ENCODE data around the gene TMPRSS12.
"Not testable (repeated sequence)": the region's sequence is repeated elsewhere in the genome, so short reads cannot be mapped to it uniquely, and the experiment has no call there.

TMPRSS12 gene

DNA sequence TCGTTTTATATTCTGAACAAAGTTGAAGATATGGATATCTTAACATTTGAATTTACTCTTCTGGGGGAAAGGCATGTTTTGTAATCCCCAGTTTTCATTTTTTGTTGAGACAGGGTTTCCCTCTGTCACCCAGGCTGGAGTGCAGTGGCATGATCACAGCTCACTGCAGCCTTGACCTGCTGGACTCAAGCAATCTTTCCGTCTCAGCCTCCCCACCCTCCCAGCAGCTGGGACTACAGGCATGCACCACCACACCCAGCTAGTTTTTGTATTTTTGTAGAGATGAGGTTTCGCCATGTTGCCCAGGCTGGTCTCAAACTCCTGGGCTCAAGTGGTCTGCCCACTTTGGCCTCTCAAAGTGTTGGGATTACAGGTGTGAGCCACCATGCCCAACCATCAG lies 84.2 kb downstream of the TMPRSS12 start:
- DNase-seq (ENCODE audit: low spot score), result not testable (repeated sequence)

DNA sequence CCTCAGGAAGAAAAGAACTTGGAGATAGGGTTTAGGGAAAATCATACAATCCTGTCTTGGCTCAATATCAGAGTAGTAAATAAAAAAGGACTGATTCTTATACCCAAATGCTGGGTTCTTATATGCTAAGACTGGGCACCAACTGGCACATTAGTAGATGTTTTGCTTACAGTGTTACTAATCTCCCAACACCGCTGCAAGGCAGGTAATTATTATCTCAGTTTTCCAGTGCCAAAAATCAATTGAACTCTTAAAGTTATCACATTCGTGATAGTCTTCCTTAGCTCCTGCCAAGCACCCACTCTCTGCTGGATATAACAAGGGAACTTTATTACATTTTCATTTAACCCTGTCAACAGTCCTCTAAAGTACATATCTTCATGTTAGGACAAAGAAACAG lies 84.6 kb downstream of the TMPRSS12 start:
- DNase-seq (ENCODE audit: low spot score), result no peak

DNA sequence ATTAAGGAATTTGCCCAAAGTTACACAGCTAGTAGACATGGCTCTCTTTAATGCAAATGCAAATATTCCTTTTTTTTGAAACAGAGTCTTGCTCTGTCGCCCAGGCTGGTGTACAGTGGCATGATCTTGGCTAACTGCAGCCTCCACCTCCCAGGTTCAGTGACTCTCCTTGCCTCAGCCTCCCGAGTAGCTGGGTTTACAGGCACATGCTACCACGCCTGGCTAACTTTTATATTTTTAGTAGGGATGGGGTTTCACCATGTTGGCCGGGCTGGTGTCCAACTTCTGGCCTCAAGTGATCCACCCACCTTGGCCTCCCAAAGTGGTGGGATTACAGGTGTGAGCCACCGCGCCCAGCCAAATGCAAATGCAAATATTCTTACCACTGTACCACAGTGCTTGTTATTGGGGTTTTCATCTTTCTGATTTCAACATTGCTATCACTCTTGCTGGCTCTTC lies 85.1 kb downstream of the TMPRSS12 start:
- DNase-seq (ENCODE audit: low spot score), result no peak

DNA sequence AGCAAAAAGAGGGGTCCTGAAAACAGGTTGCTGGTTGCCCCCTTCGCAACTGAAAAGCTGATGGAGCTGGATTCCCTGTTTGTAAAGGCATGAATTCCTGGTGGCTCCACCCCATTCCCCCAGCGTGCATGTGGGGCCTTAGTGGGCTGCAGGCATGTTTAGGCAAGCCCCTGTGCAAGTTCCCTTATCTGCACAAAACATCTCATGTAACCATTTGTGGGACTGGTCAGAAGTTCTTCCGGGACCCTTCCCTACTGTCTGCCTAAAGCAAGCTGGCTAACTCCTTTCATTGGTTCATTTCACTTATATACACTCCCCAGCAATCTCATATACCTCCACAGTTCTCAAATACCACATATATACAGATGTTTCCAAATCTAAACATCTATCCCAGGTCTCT lies 85.7 kb downstream of the TMPRSS12 start:
- DNase-seq (ENCODE audit: low spot score), result no peak

DNA sequence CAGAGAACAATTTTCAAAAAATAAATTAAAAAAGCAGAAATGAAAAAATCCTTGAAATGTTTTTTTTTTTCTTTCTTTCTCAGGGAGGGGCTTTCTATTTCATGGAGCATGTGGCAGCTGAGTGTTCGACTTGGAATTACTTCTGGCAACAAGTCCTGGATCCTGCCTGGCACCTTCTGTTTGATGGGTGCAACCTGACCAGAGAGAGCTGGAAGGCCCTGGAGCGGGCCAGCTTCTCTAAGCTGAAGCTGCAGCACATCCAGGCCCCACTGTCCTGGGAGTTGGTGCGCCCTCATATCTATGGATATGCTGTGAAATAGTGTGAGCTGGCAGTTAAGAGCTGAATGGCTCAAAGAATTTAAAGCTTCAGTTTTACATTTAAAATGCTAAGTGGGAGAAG lies 87.1 kb downstream of the TMPRSS12 start:
- no peak for DNase-seq (ENCODE audit: low spot score)

DNA sequence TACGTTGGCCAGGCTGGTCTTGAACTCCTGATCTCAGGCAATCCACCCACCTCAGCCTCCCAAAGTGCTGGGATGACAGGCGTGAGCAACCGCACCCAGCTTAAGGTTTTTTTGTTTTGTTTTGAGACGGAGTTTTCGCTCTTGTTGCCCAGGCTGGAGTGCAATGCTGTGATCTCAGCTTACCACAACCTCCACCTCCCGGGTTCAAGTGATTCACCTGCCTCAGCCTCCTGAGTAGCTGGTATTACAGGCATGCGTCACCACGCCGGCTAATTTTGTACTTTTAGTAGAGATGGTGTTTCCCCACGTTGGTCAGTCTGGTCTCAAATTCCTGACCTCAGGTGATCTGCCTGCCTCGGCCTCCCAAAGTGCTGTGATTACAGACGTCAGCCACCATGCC lies 87.8 kb downstream of the TMPRSS12 start:
- not testable (repeated sequence) for DNase-seq (ENCODE audit: low spot score)

DNA sequence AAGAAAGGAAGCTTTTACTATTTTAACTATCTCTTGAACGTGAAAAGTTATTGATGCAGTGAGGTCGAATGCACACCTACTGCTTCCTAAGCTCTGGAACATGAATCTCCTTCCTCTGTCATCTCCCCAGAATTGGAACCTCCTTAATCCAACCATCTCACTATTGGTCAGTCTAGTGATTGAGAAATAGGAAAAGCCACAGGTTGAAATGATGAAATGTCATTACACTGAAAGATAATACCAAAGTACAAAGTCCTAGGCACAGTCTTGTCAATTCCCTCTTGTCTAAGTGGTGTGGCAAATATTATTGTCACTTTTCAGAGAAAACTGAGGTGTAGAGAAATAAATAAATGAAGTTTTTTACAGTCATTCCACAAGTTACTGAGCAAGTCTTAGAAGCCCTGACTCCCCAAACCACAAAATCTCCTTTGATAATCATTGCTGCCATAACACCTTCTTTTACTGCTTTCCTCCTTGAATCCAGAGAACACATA lies 90.1 kb downstream of the TMPRSS12 start:
- DNase-seq (ENCODE audit: low spot score), result no peak

DNA sequence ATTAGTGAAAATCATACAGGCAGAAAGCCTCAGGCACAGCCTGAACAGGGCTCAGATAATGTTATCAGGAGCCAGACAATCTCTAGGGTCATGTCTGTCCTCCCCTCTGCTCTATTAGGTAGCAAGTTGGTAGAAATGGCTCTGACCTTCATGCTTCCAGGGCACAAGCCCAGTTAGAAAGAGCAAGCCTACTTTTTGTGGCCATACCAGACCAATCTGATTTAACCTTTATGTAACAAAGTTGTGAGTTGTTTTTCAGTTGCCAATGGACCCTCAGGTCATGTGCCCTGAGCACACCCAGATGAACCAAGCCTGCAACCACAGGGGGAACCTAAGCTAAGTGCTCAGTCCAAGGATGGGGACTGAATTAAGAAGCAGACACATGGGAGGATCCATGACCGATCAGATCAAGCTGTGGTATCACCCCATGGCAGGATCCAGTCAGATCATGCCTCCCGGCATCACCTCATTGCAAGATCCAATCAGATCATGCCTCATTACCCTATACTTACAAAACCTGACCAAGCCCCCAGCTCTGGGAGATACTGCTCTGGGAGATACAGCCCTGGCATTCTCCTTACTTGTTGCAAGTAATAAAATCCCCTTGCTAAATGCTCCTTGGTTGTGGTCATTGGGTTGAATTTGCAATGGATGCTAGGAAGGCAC lies 90.9 kb downstream of the TMPRSS12 start:
- no peak for DNase-seq (ENCODE audit: low spot score)

DNA sequence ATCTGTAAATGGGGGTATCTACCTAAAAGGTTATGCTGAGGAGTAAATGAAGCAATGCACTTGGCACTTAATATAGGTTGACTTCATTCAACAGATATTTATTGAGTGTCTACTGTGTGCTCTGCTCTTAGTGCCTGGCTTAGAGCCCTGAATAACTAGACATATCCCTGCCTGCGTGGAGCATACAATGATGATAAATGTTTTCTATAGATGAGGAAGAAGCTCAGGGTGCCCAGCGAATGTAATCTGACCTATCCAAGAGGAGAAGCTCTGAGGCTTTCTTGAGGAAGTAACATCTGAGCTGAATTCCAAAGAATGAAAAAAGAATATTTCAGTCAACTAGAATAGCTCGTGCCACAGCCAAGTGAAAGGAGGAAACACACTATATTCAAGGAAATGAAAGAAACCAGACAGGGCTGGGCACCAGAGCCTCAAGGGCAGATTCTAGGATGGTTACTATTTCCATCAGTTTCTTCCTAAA lies 91.7 kb downstream of the TMPRSS12 start:
- DNase-seq (ENCODE audit: low spot score), result no peak

DNA sequence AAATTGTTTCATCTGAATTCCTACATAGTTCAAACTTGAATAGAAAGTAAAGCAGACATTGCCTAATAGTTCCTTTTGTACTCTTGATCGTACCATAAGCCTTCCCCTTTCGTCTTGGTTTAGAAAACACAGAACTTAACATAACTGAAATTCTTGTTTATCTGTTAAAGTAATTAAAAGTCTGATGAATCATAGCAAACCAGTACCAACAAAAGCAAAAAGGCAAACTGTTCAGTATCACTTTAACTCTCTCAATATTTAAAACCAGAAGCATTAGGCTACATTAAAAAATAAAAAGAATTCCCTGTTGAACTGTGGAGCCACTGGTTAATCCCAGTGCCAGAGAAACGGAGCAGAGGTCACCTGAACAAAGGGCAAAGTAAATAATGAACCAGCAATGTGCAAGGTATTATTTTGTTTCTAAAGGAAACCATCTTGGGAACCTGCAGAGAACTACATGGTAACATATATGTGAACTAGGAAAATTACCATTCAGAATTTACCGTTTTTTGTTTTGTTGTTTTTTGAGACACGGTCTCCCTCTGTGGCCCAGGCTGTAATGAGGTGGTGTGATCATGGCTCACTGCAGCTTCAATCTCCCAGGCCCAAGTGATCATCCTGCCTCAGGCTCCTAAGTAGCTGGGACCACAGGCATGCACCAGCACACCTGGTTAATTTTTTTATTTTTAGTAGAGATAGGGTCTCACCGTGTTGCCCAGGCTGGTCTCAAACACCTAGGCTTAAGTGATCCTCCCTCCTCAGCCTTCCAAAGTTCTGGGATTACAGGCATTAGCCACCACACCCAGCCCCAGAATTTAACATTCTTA lies 92.5 kb downstream of the TMPRSS12 start:
- no peak for DNase-seq (ENCODE audit: low spot score)

DNA sequence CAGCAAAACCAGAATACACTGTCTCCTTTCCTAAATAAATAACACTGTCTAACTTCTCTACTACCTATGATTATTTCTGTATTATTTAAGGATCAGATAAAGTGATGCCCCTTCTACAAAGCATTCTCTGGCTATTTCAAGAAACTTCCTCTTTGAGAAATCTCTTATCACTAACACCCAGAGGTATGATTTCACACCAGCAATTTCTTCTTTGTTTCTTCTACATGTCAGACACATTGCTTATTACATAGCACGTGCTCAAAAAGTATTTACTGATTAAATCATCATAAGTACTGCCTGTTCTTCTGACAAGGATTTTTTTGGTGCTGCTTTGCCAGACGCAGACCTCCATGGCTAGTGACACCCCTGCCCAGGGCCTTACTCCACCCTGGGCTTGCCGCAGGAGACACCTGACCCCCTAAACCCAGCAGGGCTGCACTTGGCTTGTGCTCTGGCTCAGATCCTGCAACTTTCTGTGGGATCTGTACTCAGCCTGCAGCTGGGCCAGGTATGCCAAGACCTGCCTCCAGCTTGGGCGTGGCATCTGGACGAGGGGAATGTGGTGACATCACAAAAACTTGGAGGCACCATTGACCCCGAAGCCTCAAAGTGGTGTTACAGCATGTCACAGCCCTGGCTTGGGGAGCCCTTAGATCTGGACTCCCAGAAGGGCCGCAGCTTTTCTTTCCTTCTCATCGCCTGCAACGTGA lies 94.2 kb downstream of the TMPRSS12 start:
- no peak for DNase-seq (ENCODE audit: low spot score)
